GM19193 (cell line): ENCODE results near the gene OAS2.

Source experiments
- POLR2A ChIP-seq: IDR thresholded peaks from 4 replicates; pipeline ENCODE4 v1.6.1; 2011; ENCODE audit not compliant: insufficient read depth, insufficient read length; ENCODE audit errors: extremely low read depth

Gene OAS2

GRCh38 chr12:113054948-113055486 lies 76.7 kb downstream of the OAS2 start:
- no peak for TF ChIP-seq POLR2A

- TF ChIP-seq POLR2A: no peak
Measured at GRCh38 chr12:113055594-113056380, 77.5 kb downstream of the OAS2 start.

- no peak for TF ChIP-seq POLR2A
Measured at GRCh38 chr12:113056381-113056630, 78.0 kb downstream of the OAS2 start.

- TF ChIP-seq POLR2A: no peak
Measured at GRCh38 chr12:113056631-113057488, 78.5 kb downstream of the OAS2 start, which contains the start of gene DTX1. Gene DTX1 (plus strand): TSS chr12:113056730. CDS start chr12:113058193, 1,463 bp downstream.

- no peak for TF ChIP-seq POLR2A
Measured at GRCh38 chr12:113057565-113058485, 79.5 kb downstream of the OAS2 start.

GRCh38 chr12:113058553-113058952 lies 80.2 kb downstream of the OAS2 start:
- TF ChIP-seq POLR2A: no peak

GRCh38 chr12:113059071-113059595 lies 80.8 kb downstream of the OAS2 start:
- no peak for TF ChIP-seq POLR2A

GRCh38 chr12:113060336-113060960 lies 82.1 kb downstream of the OAS2 start:
- no peak for TF ChIP-seq POLR2A

GRCh38 chr12:113061061-113061694 lies 82.9 kb downstream of the OAS2 start:
- TF ChIP-seq POLR2A: no peak
